ENCODE data around the gene BARX2.

Gene BARX2

DNA sequence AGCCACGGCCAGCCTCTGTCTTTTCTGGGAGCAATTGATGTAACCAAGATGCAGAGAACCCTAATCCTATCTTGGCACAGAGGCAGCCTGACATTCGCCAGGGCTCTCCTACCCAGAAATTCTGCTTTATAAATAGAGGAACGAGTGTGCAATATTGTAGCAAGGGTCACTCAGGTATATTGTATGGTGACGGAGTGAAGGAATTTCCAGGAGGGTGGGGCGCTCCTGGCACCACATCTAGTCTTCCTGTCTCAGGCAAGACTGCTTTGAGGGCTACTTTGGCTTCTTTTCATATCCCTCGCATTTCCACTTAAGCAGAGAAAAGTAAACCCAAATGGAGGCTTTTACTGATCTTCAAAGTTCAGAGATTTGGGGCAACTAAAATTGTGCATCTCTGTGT lies 114.4 kb downstream of the BARX2 start:
- FAIRE-seq = no peak
- TF ChIP-seq POLR2A (IDR thresholded peaks at IDR 0.05; ENCODE audit: low read depth, low read length) (no peak), TAF1 (IDR thresholded peaks at IDR 0.05; ENCODE audit: borderline replicate concordance, low read depth, low read length) (no peak), POLR2AphosphoS5 (IDR thresholded peaks at IDR 0.05; ENCODE audit: low read depth, low read length) (no peak)

DNA sequence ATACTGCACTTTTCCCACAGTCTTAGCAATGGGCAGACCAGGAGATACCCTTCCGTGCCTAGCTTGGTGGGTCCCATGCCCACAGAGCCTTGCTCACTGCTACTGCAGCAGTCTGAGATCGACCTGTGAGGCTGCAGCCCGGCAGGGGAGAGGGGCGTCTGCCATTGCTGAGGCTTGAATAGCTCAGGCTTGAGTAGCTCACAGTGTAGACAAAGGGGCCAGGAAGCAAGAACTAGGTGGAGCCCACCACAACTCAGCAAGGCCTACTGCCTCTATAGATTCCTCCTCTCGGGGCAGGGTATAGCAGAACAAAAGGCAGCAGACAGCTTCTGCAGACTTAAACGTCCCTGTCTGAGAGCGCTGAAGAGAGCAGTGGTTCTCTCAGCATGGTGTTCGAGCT lies 118.1 kb downstream of the BARX2 start:
- TF ChIP-seq TAF1 (IDR thresholded peaks at IDR 0.05; ENCODE audit: borderline replicate concordance, low read depth, low read length) = no peak
- TF ChIP-seq POLR2AphosphoS5 (IDR thresholded peaks at IDR 0.05; ENCODE audit: low read depth, low read length) = no peak
- no peak for TF ChIP-seq POLR2A (IDR thresholded peaks at IDR 0.05; ENCODE audit: low read depth, low read length)
- DNase-seq (ENCODE audit: insufficient read length) (no peak), FAIRE-seq (no peak)

More for the DNA sequence above, 114.4 kb downstream of the BARX2 start:
- DNase-seq (ENCODE audit: insufficient read length) = no peak

All from GM12892 (cell line).